Fibroblast of peridontal ligament (primary cell): Measurements from ENCODE around the gene TMEM165.

Experiments used
- DNase-seq: peaks from one replicate; pipeline ENCODE4 v3.0.0-alpha.2; 2010; ENCODE audit errors: extremely low read depth

TMEM165 gene

GRCh38 chr4:55458164-55458563, 62.4 kb downstream of the TMEM165 start:
- DNase-seq: peak; percentile 46

DNA sequence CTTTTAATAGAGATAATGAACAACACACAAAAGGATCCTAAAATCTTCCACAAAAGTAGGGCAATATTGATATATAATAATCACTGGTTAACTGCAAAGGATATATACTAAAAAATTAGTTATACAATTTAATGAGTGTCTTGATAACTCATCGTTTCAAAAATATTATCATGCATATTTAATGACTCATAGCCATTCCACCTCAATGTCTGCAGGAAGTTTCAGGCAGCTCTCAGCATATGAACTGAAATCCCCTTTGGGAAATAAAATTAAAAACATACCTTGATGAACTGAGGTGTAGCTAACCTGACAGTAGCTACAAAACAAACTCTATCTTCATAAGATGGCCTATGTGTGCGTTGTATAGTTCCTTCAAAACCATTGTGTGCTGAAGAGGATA, 62.9 kb downstream of the TMEM165 start:
- no peak for DNase-seq

- no peak for DNase-seq
These were observed 70.2 kb downstream of the TMEM165 start for GRCh38 chr4:55466001-55466400.

- peak; percentile 67 for DNase-seq
These were observed 73.0 kb downstream of the TMEM165 start for GRCh38 chr4:55468724-55469123.

DNA sequence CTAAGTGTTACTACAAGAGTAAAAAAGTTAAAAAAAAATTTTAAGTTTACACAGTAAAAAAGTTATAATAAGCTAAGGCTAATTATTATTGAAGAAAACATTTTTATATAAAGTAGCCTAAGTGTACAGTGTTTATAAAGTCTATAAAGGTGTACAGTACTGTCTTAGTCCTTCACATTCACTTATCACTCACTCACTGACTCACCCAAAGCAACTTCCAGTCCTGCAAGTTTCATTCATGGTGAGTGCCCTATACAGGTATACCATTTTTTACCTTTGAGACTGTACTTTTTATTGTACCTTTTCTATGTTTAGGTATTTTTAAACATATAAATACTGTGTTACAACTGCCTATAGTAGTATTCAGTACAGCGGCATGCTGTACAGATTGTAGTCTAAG, 74.2 kb downstream of the TMEM165 start:
- no peak for DNase-seq
